ENCODE results near the gene ZNF841.
"Not testable (repeated sequence)": the region's sequence is repeated elsewhere in the genome, so short reads cannot be mapped to it uniquely, and the experiment has no call there.

The ZNF841 gene

GRCh38 chr19:52066258-52066863, 29.2 kb downstream of the ZNF841 start:
- no peak overlapping the region for H3K4me3 ChIP-seq (ENCODE audit: low read depth, low read length)
- H3K4me1 ChIP-seq (ENCODE audit: control insufficient read depth, insufficient read depth, low read length) = no peaks in the 10 kb centered on the region
- H3K36me3 ChIP-seq (ENCODE audit: control insufficient read depth, insufficient read depth, low read length) = peaks cover 71% of the 10 kb centered on the region
- no peaks in the 10 kb centered on the region for H3K27me3 ChIP-seq (ENCODE audit: control insufficient read depth, insufficient read depth, low read length)
- H3K27ac ChIP-seq (ENCODE audit: low read depth, low read length) = no peak overlapping the region
- H3K9me3 ChIP-seq (ENCODE audit: control insufficient read depth, insufficient read depth, low read length) = peaks cover 91% of the 10 kb centered on the region
- no peak overlapping the region for H3K9ac ChIP-seq (ENCODE audit: low read depth, low read length)

DNA sequence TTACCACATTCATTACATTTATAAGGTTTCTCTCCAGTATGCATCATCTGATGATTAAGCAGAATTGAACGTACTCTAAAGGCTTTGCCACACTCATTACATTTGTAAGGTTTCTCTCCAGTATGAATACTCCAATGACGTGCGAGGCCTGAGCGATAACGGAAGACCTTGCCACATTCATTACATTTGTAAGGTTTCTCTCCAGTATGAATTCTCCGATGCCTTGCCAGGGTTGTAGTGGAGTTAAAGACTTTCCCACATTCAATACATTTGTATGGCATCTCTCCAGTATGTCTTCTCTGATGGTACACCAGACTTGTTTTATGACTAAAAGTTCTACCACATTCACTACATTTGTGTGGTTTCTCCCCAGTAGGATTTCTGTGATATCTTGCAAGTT, 30.2 kb downstream of the ZNF841 start:
- Histone ChIP-seq H3K27ac (ENCODE audit: low read depth, low read length) (no peak overlapping the region), H3K9me3 (ENCODE audit: control insufficient read depth, insufficient read depth, low read length) (peaks cover 82% of the 10 kb centered on the region), H3K27me3 (ENCODE audit: control insufficient read depth, insufficient read depth, low read length) (no peaks in the 10 kb centered on the region), H3K4me1 (ENCODE audit: control insufficient read depth, insufficient read depth, low read length) (no peaks in the 10 kb centered on the region), H3K9ac (ENCODE audit: low read depth, low read length) (no peak overlapping the region), H3K36me3 (ENCODE audit: control insufficient read depth, insufficient read depth, low read length) (peaks cover 63% of the 10 kb centered on the region), H3K4me3 (ENCODE audit: low read depth, low read length) (no peak overlapping the region)

DNA sequence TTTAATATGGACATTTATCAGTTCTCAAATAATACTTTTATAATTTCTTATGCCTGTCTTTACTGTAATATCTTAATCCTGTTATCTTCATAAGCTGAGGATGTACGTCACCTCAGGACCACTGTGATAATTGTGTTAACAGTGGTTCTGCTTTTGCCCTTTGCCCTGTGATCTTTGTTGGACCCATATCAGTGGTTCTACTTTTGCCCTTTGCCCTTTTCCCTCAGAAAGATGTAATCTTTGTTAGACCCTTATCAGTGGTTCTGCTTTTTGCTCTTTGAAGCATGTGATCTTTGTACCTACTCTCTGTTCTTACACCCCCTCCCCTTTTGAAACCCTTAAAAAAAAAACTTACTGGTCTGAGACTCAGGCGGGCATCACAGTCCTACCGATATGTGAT, 39.1 kb downstream of the ZNF841 start:
- not testable (repeated sequence) for H3K9ac ChIP-seq (ENCODE audit: low read depth, low read length); H3K4me1 ChIP-seq (ENCODE audit: control insufficient read depth, insufficient read depth, low read length); H3K4me3 ChIP-seq (ENCODE audit: low read depth, low read length); H3K27ac ChIP-seq (ENCODE audit: low read depth, low read length); H3K27me3 ChIP-seq (ENCODE audit: control insufficient read depth, insufficient read depth, low read length); H3K36me3 ChIP-seq (ENCODE audit: control insufficient read depth, insufficient read depth, low read length)
- peaks cover 17% of the 10 kb centered on the region for H3K9me3 ChIP-seq (ENCODE audit: control insufficient read depth, insufficient read depth, low read length)

DNA sequence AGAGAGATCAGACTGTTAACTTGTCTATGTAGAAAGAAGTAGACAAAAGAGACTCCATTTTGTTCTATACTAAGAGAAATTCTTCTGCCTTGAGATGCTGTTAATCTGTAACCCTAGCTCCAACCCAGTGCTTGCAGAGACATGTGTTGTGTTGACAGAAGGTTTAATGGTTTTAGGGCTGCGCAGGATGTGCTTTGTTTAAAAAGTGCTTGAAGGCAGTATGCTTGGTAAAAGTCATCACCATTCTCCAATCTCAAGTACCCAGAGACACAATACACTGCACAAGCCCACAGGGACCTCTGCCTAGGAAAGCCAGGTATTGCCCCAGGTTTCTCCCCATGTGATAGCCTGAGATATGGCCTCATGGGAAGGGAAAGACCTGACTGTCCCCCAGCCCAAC, 43.8 kb downstream of the ZNF841 start:
- not testable (repeated sequence) for H3K27me3 ChIP-seq (ENCODE audit: control insufficient read depth, insufficient read depth, low read length); H3K27ac ChIP-seq (ENCODE audit: low read depth, low read length); H3K4me1 ChIP-seq (ENCODE audit: control insufficient read depth, insufficient read depth, low read length); H3K9me3 ChIP-seq (ENCODE audit: control insufficient read depth, insufficient read depth, low read length); H3K9ac ChIP-seq (ENCODE audit: low read depth, low read length); H3K4me3 ChIP-seq (ENCODE audit: low read depth, low read length); H3K36me3 ChIP-seq (ENCODE audit: control insufficient read depth, insufficient read depth, low read length)

DNA sequence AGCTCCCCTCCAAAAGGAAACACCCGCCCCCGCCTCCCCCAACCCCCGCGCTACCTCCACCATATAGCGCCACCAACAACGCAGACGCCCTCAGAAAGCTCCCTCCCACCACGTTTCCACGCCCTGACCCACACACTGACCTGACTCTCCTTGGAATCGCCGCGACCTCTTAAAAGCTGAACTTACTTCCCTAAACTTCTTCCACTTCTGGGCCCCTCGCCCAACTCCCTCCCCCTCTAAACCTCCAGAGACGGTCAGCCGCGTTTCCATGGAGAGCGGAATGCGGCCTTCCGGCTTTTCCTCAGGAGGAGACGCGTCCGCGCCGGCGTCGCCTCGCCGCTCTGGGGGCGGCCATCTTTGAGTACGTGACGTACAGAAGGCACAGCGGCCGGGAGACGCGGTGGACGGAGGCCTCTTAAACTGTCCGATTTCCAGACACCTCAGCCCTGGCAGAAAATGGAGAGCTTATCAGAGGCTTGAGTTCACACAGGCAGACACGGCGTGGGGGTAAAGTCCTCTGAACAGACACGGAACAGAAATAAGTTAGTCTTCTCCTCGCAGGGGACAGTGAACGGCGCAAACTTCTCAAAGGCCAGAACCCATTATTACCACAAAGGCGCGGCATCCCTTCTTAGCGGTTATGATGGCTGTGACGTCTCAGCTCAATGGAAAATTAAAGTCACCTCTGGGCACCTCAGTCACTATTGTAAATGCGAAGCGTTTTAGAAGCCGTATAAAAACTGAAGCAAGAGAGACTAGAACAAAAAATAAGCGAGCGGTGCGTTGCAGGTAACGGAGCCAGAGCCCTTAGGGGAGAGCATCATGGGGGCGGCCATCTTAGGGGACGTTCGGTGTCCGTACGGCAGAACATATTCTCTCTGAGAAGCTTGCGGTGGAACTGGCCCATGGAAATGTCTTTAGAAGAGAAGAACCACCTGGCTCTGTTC, 46.7 kb downstream of the ZNF841 start, which contains the start of gene ZNF432:
Gene ZNF432 (minus strand): TSS at position 284 of the 947 bp plus-strand sequence. CDS start 1,970 bp downstream, outside the sequence.
- H3K9me3 ChIP-seq (ENCODE audit: control insufficient read depth, insufficient read depth, low read length) = 0 out of 2 replicates have a peak, but pooled peaks cover 4% of the 10 kb centered on the region
- peak within 1 kb of the TSS; percentile 97 for H3K4me3 ChIP-seq (ENCODE audit: low read depth, low read length)
- 0 out of 2 replicates have a peak, but pooled peaks cover 3% of the 10 kb centered on the region for H3K4me1 ChIP-seq (ENCODE audit: control insufficient read depth, insufficient read depth, low read length)
- no peaks in the 10 kb centered on the region for H3K27me3 ChIP-seq (ENCODE audit: control insufficient read depth, insufficient read depth, low read length)
- H3K9ac ChIP-seq (ENCODE audit: low read depth, low read length) = peak within 1 kb of the TSS; percentile 94
- H3K27ac ChIP-seq (ENCODE audit: low read depth, low read length) = peak within 1 kb of the TSS; percentile 90
- H3K36me3 ChIP-seq (ENCODE audit: control insufficient read depth, insufficient read depth, low read length) = peaks cover 13% of the 10 kb centered on the region; the same call in 1 of the 2 replicates

DNA sequence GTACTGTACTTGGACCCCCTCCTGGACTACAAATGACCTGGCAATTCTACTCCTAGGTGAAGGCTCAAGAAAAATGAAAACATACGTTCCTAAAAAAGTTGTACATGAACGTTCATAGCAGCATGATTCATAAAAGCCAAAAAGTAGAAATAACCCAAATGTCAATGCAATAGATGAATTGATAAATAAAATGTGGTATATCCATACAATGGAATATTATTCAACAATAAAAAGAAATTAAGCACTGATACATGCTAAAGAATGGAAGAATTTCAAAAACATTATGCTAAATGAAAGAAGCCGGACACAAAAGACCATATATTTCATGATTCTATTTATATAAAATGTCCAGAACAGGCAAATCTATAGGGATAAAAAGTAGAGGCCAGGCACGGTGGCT, 56.4 kb downstream of the ZNF841 start:
- Histone ChIP-seq H3K9ac (ENCODE audit: low read depth, low read length) (no peak overlapping the region), H3K4me3 (ENCODE audit: low read depth, low read length) (no peak overlapping the region), H3K9me3 (ENCODE audit: control insufficient read depth, insufficient read depth, low read length) (peaks cover 38% of the 10 kb centered on the region), H3K27ac (ENCODE audit: low read depth, low read length) (no peak overlapping the region), H3K4me1 (ENCODE audit: control insufficient read depth, insufficient read depth, low read length) (no peaks in the 10 kb centered on the region), H3K36me3 (ENCODE audit: control insufficient read depth, insufficient read depth, low read length) (peaks cover 71% of the 10 kb centered on the region), H3K27me3 (ENCODE audit: control insufficient read depth, insufficient read depth, low read length) (no peaks in the 10 kb centered on the region)

- Histone ChIP-seq H3K36me3 (ENCODE audit: control insufficient read depth, insufficient read depth, low read length) (peaks cover 64% of the 10 kb centered on the region), H3K9me3 (ENCODE audit: control insufficient read depth, insufficient read depth, low read length) (peaks cover 70% of the 10 kb centered on the region), H3K9ac (ENCODE audit: low read depth, low read length) (no peak overlapping the region), H3K27ac (ENCODE audit: low read depth, low read length) (no peak overlapping the region), H3K27me3 (ENCODE audit: control insufficient read depth, insufficient read depth, low read length) (no peaks in the 10 kb centered on the region), H3K4me1 (ENCODE audit: control insufficient read depth, insufficient read depth, low read length) (no peaks in the 10 kb centered on the region; the same call in 1 of the 2 replicates), H3K4me3 (ENCODE audit: low read depth, low read length) (0 out of 2 replicates have a peak overlapping the region, but pooled peaks have one; percentile 7)
Measured at GRCh38 chr19:52034051-52034728, 61.4 kb downstream of the ZNF841 start.

DNA sequence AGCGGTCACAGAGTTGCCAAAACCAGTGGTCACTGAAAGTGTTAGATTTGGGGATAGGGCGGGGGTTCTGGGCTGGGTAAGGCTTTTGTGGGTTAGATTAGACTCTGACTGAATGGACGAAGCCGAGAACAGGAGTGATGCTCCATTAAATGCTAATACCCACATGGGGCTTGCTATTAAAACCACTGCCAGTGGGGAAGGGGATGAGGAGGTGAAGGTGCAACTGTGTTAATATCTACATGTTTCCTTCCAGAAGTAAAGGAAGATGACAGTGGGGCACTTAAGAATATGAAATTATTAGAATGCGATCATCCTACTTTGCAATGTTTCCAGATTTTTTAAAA, 66.8 kb downstream of the ZNF841 start:
- no peaks in the 10 kb centered on the region for H3K27me3 ChIP-seq (ENCODE audit: control insufficient read depth, insufficient read depth, low read length)
- H3K4me3 ChIP-seq (ENCODE audit: low read depth, low read length) = peak overlapping the region; percentile 90
- peaks cover 38% of the 10 kb centered on the region for H3K36me3 ChIP-seq (ENCODE audit: control insufficient read depth, insufficient read depth, low read length)
- H3K4me1 ChIP-seq (ENCODE audit: control insufficient read depth, insufficient read depth, low read length) = peaks cover 5% of the 10 kb centered on the region
- peak overlapping the region; percentile 94 for H3K9ac ChIP-seq (ENCODE audit: low read depth, low read length)
- peak overlapping the region; percentile 98 for H3K27ac ChIP-seq (ENCODE audit: low read depth, low read length)
- H3K9me3 ChIP-seq (ENCODE audit: control insufficient read depth, insufficient read depth, low read length) = peaks cover 34% of the 10 kb centered on the region

DNA sequence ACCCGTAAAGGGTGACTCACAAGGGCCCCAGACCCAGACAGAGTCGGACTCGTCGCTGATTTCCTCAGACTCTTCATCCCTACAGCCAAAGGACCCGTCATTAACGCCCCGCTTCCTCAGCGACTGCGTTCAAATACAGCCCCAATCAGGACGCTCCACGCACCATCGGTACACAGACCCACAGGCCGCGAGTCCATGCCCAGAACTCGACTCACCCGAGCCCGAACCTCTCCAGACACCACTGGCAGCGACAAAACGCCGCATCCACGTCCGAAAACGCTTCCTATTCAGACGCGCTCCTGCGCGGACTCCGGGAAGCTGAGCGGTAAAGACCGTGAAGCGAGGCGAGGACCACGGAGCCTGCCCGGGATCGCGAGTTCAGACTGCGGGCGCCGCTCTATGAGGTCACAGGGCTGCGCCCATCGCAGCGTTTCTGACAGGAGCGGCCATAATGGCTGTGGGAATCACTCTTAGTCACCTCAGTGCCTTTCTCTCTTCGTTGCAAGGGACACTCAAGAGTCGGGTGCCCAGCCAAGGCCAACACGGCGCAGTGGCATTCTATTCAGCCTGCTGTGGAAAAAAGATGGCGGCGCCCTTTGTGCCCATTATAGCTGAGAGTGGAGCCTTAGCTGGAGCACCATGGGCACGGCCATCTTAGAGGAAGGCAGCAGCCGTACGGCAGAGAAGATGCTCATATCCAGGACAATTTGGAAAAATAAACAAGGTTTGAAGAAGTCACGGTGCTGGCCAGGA, 67.4 kb downstream of the ZNF841 start, which contains the start of gene ZNF614:
Gene ZNF614 (minus strand): TSS at position 353 of the 753 bp plus-strand sequence. CDS start 2,634 bp downstream, outside the sequence.
- Histone ChIP-seq H3K4me3 (ENCODE audit: low read depth, low read length) (peak within 1 kb of the TSS; percentile 90), H3K36me3 (ENCODE audit: control insufficient read depth, insufficient read depth, low read length) (peaks cover 38% of the 10 kb centered on the region), H3K27me3 (ENCODE audit: control insufficient read depth, insufficient read depth, low read length) (no peaks in the 10 kb centered on the region), H3K4me1 (ENCODE audit: control insufficient read depth, insufficient read depth, low read length) (peaks cover 5% of the 10 kb centered on the region), H3K9me3 (ENCODE audit: control insufficient read depth, insufficient read depth, low read length) (peaks cover 28% of the 10 kb centered on the region), H3K27ac (ENCODE audit: low read depth, low read length) (peak within 1 kb of the TSS; percentile 98), H3K9ac (ENCODE audit: low read depth, low read length) (peak within 1 kb of the TSS; percentile 94)

DNA sequence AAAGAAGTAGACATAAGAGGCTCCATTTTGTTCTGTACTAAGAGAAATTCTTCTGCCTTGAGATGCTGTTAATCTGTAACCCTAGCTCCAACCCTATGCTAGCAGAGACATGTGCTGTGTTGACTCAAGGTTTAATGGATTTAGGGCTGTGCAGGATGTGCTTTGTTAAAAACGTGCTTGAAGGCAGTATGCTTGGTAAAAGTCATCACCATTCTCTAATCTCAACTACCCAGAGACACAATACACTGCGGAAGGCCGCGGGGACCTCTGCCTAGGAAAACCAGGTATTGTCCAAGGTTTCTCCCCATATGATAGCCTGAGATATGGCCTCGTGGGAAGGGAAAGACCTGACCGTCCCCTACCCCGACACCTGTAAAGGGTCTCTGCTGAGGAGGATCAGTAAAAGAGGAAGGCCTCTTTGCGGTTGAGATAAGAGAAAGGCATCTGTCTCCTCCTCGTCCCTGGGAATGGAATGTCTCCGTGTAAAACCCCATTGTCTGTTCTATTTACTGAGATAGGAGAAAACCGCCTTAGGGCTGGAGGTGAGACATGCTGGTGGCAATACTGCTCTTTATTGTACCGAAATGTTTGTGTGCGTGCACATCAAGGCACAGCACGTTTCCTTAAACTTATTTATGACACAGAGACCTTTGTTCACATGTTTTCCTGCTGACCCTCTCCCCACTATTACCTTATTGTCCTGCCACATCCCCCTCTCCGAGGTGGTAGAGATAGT, 69.1 kb downstream of the ZNF841 start:
- Histone ChIP-seq H3K9me3 (ENCODE audit: control insufficient read depth, insufficient read depth, low read length) (peaks cover 18% of the 10 kb centered on the region), H3K27ac (ENCODE audit: low read depth, low read length) (peak overlapping the region; percentile 55), H3K36me3 (ENCODE audit: control insufficient read depth, insufficient read depth, low read length) (peaks cover 50% of the 10 kb centered on the region)
- H3K4me3 ChIP-seq (ENCODE audit: low read depth, low read length); H3K4me1 ChIP-seq (ENCODE audit: control insufficient read depth, insufficient read depth, low read length); H3K9ac ChIP-seq (ENCODE audit: low read depth, low read length); H3K27me3 ChIP-seq (ENCODE audit: control insufficient read depth, insufficient read depth, low read length): not testable (repeated sequence)
